ENCODE results near the gene TMIGD3.

Gene TMIGD3

DNA sequence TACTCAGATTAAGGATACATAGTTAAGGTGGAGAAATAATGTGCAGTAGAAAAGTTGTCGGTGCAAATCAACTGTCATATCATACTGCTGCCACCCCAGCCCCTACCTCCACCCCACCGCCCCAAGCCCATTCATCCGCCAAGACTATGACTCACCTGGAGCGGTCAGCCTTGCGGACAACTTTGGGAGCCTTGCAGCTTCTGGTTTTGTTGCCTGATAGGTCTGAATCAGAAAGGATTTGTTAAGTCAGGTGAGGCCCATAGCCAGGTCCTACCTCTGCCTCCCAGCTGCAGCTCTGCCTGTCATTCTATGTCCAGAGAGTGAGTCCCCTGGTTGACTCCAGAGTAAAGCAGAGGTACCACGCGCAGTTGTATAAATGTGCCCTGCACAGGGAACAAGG lies 17.0 kb downstream of the TMIGD3 start:
- no peak overlapping the region for H2BK120ac ChIP-seq (ENCODE audit: low read depth, low read length)
- no peak overlapping the region for H2AK5ac ChIP-seq (ENCODE audit: low read length, severe bottlenecking)
- no peak overlapping the region for H2BK12ac ChIP-seq (ENCODE audit: low read length in 2 of 2)
- no peaks in the 10 kb centered on the region for H3K36me3 ChIP-seq (ENCODE audit: control insufficient read depth in 1 of 2, insufficient read depth in 2 of 2, low read depth in 1 of 2, low read length in 2 of 2)
- H2AFZ ChIP-seq (ENCODE audit: low read depth, low read length) = no peak overlapping the region
- no peak overlapping the region for H4K91ac ChIP-seq (ENCODE audit: low read length)
- H4K8ac ChIP-seq (ENCODE audit: low read length) = no peak overlapping the region
- no peak for DNase-seq
- H2BK15ac ChIP-seq (ENCODE audit: low read depth, poor library complexity, severe bottlenecking) = no peak overlapping the region
- H3K4ac ChIP-seq (ENCODE audit: low read depth in 1 of 2, low read length in 2 of 2) = no peak overlapping the region
- H3K18ac ChIP-seq (ENCODE audit: low read depth in 1 of 2, low read length in 2 of 2) = no peak overlapping the region
- H3K27me3 ChIP-seq (ENCODE audit: control insufficient read depth in 1 of 2, insufficient read depth in 1 of 2, low read length in 2 of 2) = peaks cover 5 to 12% of the 10 kb centered on the region in 2 experiments
- no peak overlapping the region for H3K4me3 ChIP-seq (ENCODE audit: insufficient read depth in 1 of 2, low read depth in 1 of 2, low read length in 2 of 2)
- H3K4me1 ChIP-seq (ENCODE audit: control insufficient read depth, insufficient read depth, low read depth, low read length) = no peaks in the 10 kb centered on the region
- H3K9me3 ChIP-seq (ENCODE audit: control insufficient read depth, low read length) = no peaks in the 10 kb centered on the region
- no peak overlapping the region for H3K4me2 ChIP-seq (ENCODE audit: low read length, poor library complexity, severe bottlenecking)
- no peak overlapping the region for H3K9ac ChIP-seq (ENCODE audit: low read length)
- no peak overlapping the region for H3K27ac ChIP-seq (ENCODE audit: low read length, poor library complexity, severe bottlenecking)
- no peaks in the 10 kb centered on the region for H3K79me1 ChIP-seq (replicated peaks; ENCODE audit: low read length, poor library complexity, severe bottlenecking)
- no peak overlapping the region for H3K14ac ChIP-seq (ENCODE audit: low read length in 2 of 2)
- 98% methylated on average over 6 of the region's 7 CpGs for WGBS
- H2BK5ac ChIP-seq (ENCODE audit: low read depth, low read length, poor library complexity, severe bottlenecking) = no peak overlapping the region
- H3K23ac ChIP-seq (ENCODE audit: low read length in 2 of 2) = no peak overlapping the region

GRCh38 chr1:111484391-111485026 lies 18.9 kb downstream of the TMIGD3 start:
- no peak overlapping the region for H4K8ac ChIP-seq (ENCODE audit: low read length)
- H2BK12ac ChIP-seq (ENCODE audit: low read length in 2 of 2) = no peak overlapping the region
- H2AFZ ChIP-seq (ENCODE audit: low read depth, low read length) = no peak overlapping the region
- no peak overlapping the region for H3K18ac ChIP-seq (ENCODE audit: low read depth in 1 of 2, low read length in 2 of 2)
- no peak overlapping the region for H3K9ac ChIP-seq (ENCODE audit: low read length)
- no peaks in the 10 kb centered on the region for H3K79me1 ChIP-seq (replicated peaks; ENCODE audit: low read length, poor library complexity, severe bottlenecking)
- H3K4me3 ChIP-seq (ENCODE audit: insufficient read depth in 1 of 2, low read depth in 1 of 2, low read length in 2 of 2) = no peak overlapping the region
- no peak overlapping the region for H4K91ac ChIP-seq (ENCODE audit: low read length)
- H3K27ac ChIP-seq (ENCODE audit: low read length, poor library complexity, severe bottlenecking) = no peak overlapping the region
- no peak overlapping the region for H3K23ac ChIP-seq (ENCODE audit: low read length in 2 of 2)
- no peak overlapping the region for H2BK120ac ChIP-seq (ENCODE audit: low read depth, low read length)
- H3K9me3 ChIP-seq (ENCODE audit: control insufficient read depth, low read length) = no peaks in the 10 kb centered on the region
- no peak overlapping the region for H2BK15ac ChIP-seq (ENCODE audit: low read depth, poor library complexity, severe bottlenecking)
- H3K36me3 ChIP-seq (ENCODE audit: control insufficient read depth in 1 of 2, insufficient read depth in 2 of 2, low read depth in 1 of 2, low read length in 2 of 2) = no peaks in the 10 kb centered on the region
- no peak overlapping the region for H3K4me2 ChIP-seq (ENCODE audit: low read length, poor library complexity, severe bottlenecking)
- H3K14ac ChIP-seq (ENCODE audit: low read length in 2 of 2) = no peak overlapping the region
- no peak for DNase-seq
- H3K27me3 ChIP-seq (ENCODE audit: control insufficient read depth in 1 of 2, insufficient read depth in 1 of 2, low read length in 2 of 2) = peaks cover 0 to 5% of the 10 kb centered on the region in 2 experiments
- H3K4me1 ChIP-seq (ENCODE audit: control insufficient read depth, insufficient read depth, low read depth, low read length) = no peaks in the 10 kb centered on the region
- no peak overlapping the region for H2AK5ac ChIP-seq (ENCODE audit: low read length, severe bottlenecking)
- H3K4ac ChIP-seq (ENCODE audit: low read depth in 1 of 2, low read length in 2 of 2) = no peak overlapping the region
- no peak overlapping the region for H2BK5ac ChIP-seq (ENCODE audit: low read depth, low read length, poor library complexity, severe bottlenecking)

GRCh38 chr1:111483876-111484275 lies 19.6 kb downstream of the TMIGD3 start:
- Histone ChIP-seq H3K27ac (ENCODE audit: low read length, poor library complexity, severe bottlenecking) (no peak overlapping the region), H3K4me3 (ENCODE audit: insufficient read depth in 1 of 2, low read depth in 1 of 2, low read length in 2 of 2) (no peak overlapping the region), H2BK120ac (ENCODE audit: low read depth, low read length) (no peak overlapping the region), H4K91ac (ENCODE audit: low read length) (no peak overlapping the region), H3K9ac (ENCODE audit: low read length) (no peak overlapping the region), H3K4ac (ENCODE audit: low read depth in 1 of 2, low read length in 2 of 2) (no peak overlapping the region), H3K4me2 (ENCODE audit: low read length, poor library complexity, severe bottlenecking) (no peak overlapping the region), H2BK5ac (ENCODE audit: low read depth, low read length, poor library complexity, severe bottlenecking) (no peak overlapping the region), H3K23ac (ENCODE audit: low read length in 2 of 2) (no peak overlapping the region), H2BK15ac (ENCODE audit: low read depth, poor library complexity, severe bottlenecking) (no peak overlapping the region), H3K9me3 (ENCODE audit: control insufficient read depth, low read length) (no peaks in the 10 kb centered on the region), H2AK5ac (ENCODE audit: low read length, severe bottlenecking) (no peak overlapping the region), H3K18ac (ENCODE audit: low read depth in 1 of 2, low read length in 2 of 2) (no peak overlapping the region), H3K36me3 (ENCODE audit: control insufficient read depth in 1 of 2, insufficient read depth in 2 of 2, low read depth in 1 of 2, low read length in 2 of 2) (no peaks in the 10 kb centered on the region), H2AFZ (ENCODE audit: low read depth, low read length) (no peak overlapping the region), H2BK12ac (ENCODE audit: low read length in 2 of 2) (no peak overlapping the region), H3K27me3 (ENCODE audit: control insufficient read depth in 1 of 2, insufficient read depth in 1 of 2, low read length in 2 of 2) (peaks cover 0 to 4% of the 10 kb centered on the region in 2 experiments), H3K14ac (ENCODE audit: low read length in 2 of 2) (no peak overlapping the region), H3K4me1 (ENCODE audit: control insufficient read depth, insufficient read depth, low read depth, low read length) (no peaks in the 10 kb centered on the region), H4K8ac (ENCODE audit: low read length) (no peak overlapping the region), H3K79me1 (replicated peaks; ENCODE audit: low read length, poor library complexity, severe bottlenecking) (no peaks in the 10 kb centered on the region)
- 68% methylated on average over 2 of the region's 2 CpGs for WGBS
- no peak for DNase-seq

- Histone ChIP-seq H3K4me2 (ENCODE audit: low read length, poor library complexity, severe bottlenecking) (no peak overlapping the region), H3K27ac (ENCODE audit: low read length, poor library complexity, severe bottlenecking) (no peak overlapping the region), H2AK5ac (ENCODE audit: low read length, severe bottlenecking) (no peak overlapping the region), H3K9ac (ENCODE audit: low read length) (peak overlapping the region; percentile 1), H2AFZ (ENCODE audit: low read depth, low read length) (no peak overlapping the region), H2BK15ac (ENCODE audit: low read depth, poor library complexity, severe bottlenecking) (no peak overlapping the region), H2BK120ac (ENCODE audit: low read depth, low read length) (no peak overlapping the region), H3K4me1 (ENCODE audit: control insufficient read depth, insufficient read depth, low read depth, low read length) (no peaks in the 10 kb centered on the region), H3K23ac (ENCODE audit: low read length in 2 of 2) (no peak overlapping the region), H3K4me3 (ENCODE audit: insufficient read depth in 1 of 2, low read depth in 1 of 2, low read length in 2 of 2) (no peak overlapping the region), H3K79me1 (replicated peaks; ENCODE audit: low read length, poor library complexity, severe bottlenecking) (no peaks in the 10 kb centered on the region), H2BK12ac (ENCODE audit: low read length in 2 of 2) (no peak overlapping the region), H3K9me3 (ENCODE audit: control insufficient read depth, low read length) (no peaks in the 10 kb centered on the region), H3K4ac (ENCODE audit: low read depth in 1 of 2, low read length in 2 of 2) (no peak overlapping the region), H3K36me3 (ENCODE audit: control insufficient read depth in 1 of 2, insufficient read depth in 2 of 2, low read depth in 1 of 2, low read length in 2 of 2) (no peaks in the 10 kb centered on the region), H3K14ac (ENCODE audit: low read length in 2 of 2) (no peak overlapping the region), H4K91ac (ENCODE audit: low read length) (no peak overlapping the region), H3K27me3 (ENCODE audit: control insufficient read depth in 1 of 2, insufficient read depth in 1 of 2, low read length in 2 of 2) (no peaks in the 10 kb centered on the region), H4K8ac (ENCODE audit: low read length) (no peak overlapping the region), H3K18ac (ENCODE audit: low read depth in 1 of 2, low read length in 2 of 2) (no peak overlapping the region), H2BK5ac (ENCODE audit: low read depth, low read length, poor library complexity, severe bottlenecking) (no peak overlapping the region)
- WGBS = 68% methylated on average over 2 of the region's 3 CpGs
- no peak for DNase-seq
Measured at GRCh38 chr1:111483166-111483565, 20.3 kb downstream of the TMIGD3 start.

All from mesenchymal stem cell (in vitro differentiated cells and primary cell).